CD4-positive, alpha-beta T cell treated with Interferon alpha-2 for 1 hour (primary cell): ENCODE results near the gene EPS8L1.
A peak's percentile ranks its signal among the peaks of the same experiment; 100 is the strongest.

Experiments used
- DNase-seq, 2 donors: peaks; one replicate each; pipeline ENCODE4 v3.0.0-alpha.2; 2020 to 2022

EPS8L1 gene

GRCh38 chr19:55117663-55118391, 42.2 kb downstream of the EPS8L1 start:
- peak; percentile 97 to 98 for DNase-seq

GRCh38 chr19:55118401-55118991, 42.8 kb downstream of the EPS8L1 start:
- peak in 1 of 2 donors; percentile 36 for DNase-seq

GRCh38 chr19:55119053-55119452, 43.4 kb downstream of the EPS8L1 start:
- DNase-seq, result no peak

- no peak for DNase-seq
Observed at GRCh38 chr19:55131421-55131820, 55.8 kb downstream of the EPS8L1 start.

GRCh38 chr19:55132453-55133129, 56.9 kb downstream of the EPS8L1 start:
- no peak for DNase-seq

GRCh38 chr19:55133639-55134444, 58.2 kb downstream of the EPS8L1 start:
- DNase-seq, result no peak

- no peak for DNase-seq
Observed at GRCh38 chr19:55134736-55135135, 59.1 kb downstream of the EPS8L1 start.

- no peak for DNase-seq
Observed at GRCh38 chr19:55136399-55137102, 60.9 kb downstream of the EPS8L1 start.
